Caco-2 (cell line): ENCODE measurements around the gene TEC. TPM values are rescaled to one million over a fixed set of nuclear protein-coding genes. Genes with fewer than 3 reads are reported as not detected.
A peak's percentile ranks its signal among the peaks of the same experiment; 100 is the strongest.

Source experiments
- BruUV-seq: library from RNA; stranded (reverse); fragments of 400-500 nt; replicated peaks from 2 replicates; lab custom pipeline; 2021; lab: Mats Ljungman, UMichigan
- CTCF ChIA-PET: fragments of 300-600 bp; sonication (Branson Sonifier 250); formaldehyde crosslinking; loops from one replicate; lab custom pipeline; 2022; ENCODE audit warnings: antibody characterized with exemption; lab: Charles Lee
- POLR2A ChIA-PET: fragments of 300-600 bp; sonication (Branson Sonifier 250); formaldehyde crosslinking; loops from one replicate; lab custom pipeline; 2022; ENCODE audit warnings: antibody characterized with exemption; lab: Charles Lee
- DNase-seq, 2 experiments: peaks; one replicate each; pipeline versions ENCODE4 v3.0.0 to v3.0.0-alpha.2; 2020 to 2022
- H3K27me3 ChIP-seq: replicated peaks from 2 replicates; pipeline ENCODE4 v1.6.0; 2011; ENCODE audit warnings: low read length; ENCODE audit not compliant: control insufficient read depth, insufficient read depth
- H3K36me3 ChIP-seq: 2 replicates; pipeline ENCODE4 v1.5.1; 2011; ENCODE audit warnings: low read length; ENCODE audit not compliant: control insufficient read depth, insufficient read depth
- H3K4me1 ChIP-seq: fragments of 250-450 bp; sonication (Bioruptor Pico); 2 replicates; pipeline ENCODE4 v1.5.1; 2020; ENCODE audit warnings: mild to moderate bottlenecking
- H3K4me3 ChIP-seq: 2 replicates; pipeline ENCODE4 v1.5.1; 2011; ENCODE audit warnings: low read depth, mild to moderate bottlenecking, control low read depth, low read length
- H3K9me3 ChIP-seq: fragments of 250-450 bp; sonication (Bioruptor Pico); 2 replicates; pipeline ENCODE4 v1.5.1; 2020; ENCODE audit warnings: mild to moderate bottlenecking, moderate library complexity
- H3K27ac Mint-ChIP-seq: one replicate; pipeline ENCODE4 v1.8.0; 2022; ENCODE audit warnings: mixed read lengths; ENCODE audit not compliant: unreplicated experiment
- H3K27me3 Mint-ChIP-seq: one replicate; pipeline ENCODE4 v1.8.0; 2022; ENCODE audit warnings: mixed read lengths; ENCODE audit not compliant: insufficient read depth, unreplicated experiment
- H3K36me3 Mint-ChIP-seq: one replicate; pipeline ENCODE4 v1.8.0; 2022; ENCODE audit warnings: mild to moderate bottlenecking, mixed read lengths; ENCODE audit not compliant: insufficient read depth, unreplicated experiment
- H3K4me1 Mint-ChIP-seq: one replicate; pipeline ENCODE4 v1.8.0; 2022; ENCODE audit warnings: low read depth, mixed read lengths; ENCODE audit not compliant: unreplicated experiment
- H3K4me3 Mint-ChIP-seq: one replicate; pipeline ENCODE4 v1.8.0; 2022; ENCODE audit warnings: mild to moderate bottlenecking, moderate library complexity, mixed read lengths; ENCODE audit not compliant: unreplicated experiment
- H3K9me3 Mint-ChIP-seq: one replicate; pipeline ENCODE4 v1.8.0; 2022; ENCODE audit warnings: mixed read lengths; ENCODE audit not compliant: unreplicated experiment
- CTCF ChIP-seq, 2 experiments: fragments of 200-600 bp in 1 of 2; IDR thresholded peaks; 1 replicate in 1 of 2; 2 replicates in 1 of 2; pipeline versions ENCODE4 v1.5.1 to v1.8.0; 2011 to 2022; ENCODE audit warnings: antibody characterized with exemption in 1 of 2, control low read depth in 1 of 2, inconsistent platforms in 1 of 2, low read depth in 1 of 2, low read length in 1 of 2, mild to moderate bottlenecking in 1 of 2, moderate library complexity in 1 of 2; ENCODE audit not compliant: insufficient read depth in 1 of 2, severe bottlenecking in 1 of 2, unreplicated experiment in 1 of 2
- intact Hi-C: fragments of 100-400 bp; cut with micrococcal nuclease; formaldehyde crosslinking; loops from one replicate; pipeline ENCODE4 v1.10.0; 2022; ENCODE audit not compliant: unreplicated experiment
- total RNA-seq: library from RNA; stranded (reverse); gene quantifications from 2 replicates; pipeline ENCODE4 v1.2.3, GENCODE V29; 2022

TEC gene
- total RNA-seq, 1 experiment from 2014 or later, result 2.0 TPM

GRCh38 chr4:48100256-48100655 lies 169.4 kb downstream of the TEC start:
- Histone ChIP-seq H3K27me3 (no peaks in the 10 kb centered on the region), H3K36me3 (no peaks in the 10 kb centered on the region), H3K9me3 (no peaks in the 10 kb centered on the region), H3K4me3 (no peak overlapping the region), H3K4me1 (no peaks in the 10 kb centered on the region)
- intact Hi-C loops, result no loop called here
- no peak for DNase-seq
- Mint-ChIP-seq H3K9me3 (no peaks in the 10 kb centered on the region), H3K4me3 (no peak overlapping the region), H3K27ac (no peak overlapping the region), H3K4me1 (no peaks in the 10 kb centered on the region), H3K36me3 (no peaks in the 10 kb centered on the region), H3K27me3 (no peaks in the 10 kb centered on the region)
- ChIA-PET POLR2A (no interaction called here), CTCF (no interaction called here)
- TF ChIP-seq CTCF (IDR thresholded peaks at IDR 0.05; ENCODE audit: insufficient read depth in 1 of 2, low read depth in 1 of 2, low read length in 1 of 2, severe bottlenecking in 1 of 2, unreplicated experiment in 1 of 2), result no peak
- BruUV-seq, result no TSS peak

DNA sequence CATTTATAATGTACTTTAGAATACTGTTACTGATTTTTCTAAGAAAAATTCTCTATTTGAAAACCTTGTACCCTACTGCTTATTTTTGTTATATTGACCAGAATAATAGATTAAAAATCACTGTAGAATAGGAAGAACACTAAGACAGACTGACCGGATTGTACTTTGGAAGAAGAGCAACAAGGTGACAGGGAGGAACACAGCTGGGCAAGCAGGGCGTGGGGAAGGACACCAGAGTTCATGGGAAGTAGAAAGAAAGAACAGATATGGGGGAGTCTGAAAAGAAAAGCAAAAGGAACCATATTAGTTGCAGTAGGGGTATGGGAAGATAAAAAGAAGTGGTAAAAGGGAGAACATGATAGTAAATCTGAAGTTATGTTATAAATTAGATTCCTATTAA lies 174.2 kb downstream of the TEC start:
- intact Hi-C loops, result no loop called here
- H3K27me3 Mint-ChIP-seq, result no peaks in the 10 kb centered on the region
- peaks cover 11% of the 10 kb centered on the region for H3K4me1 ChIP-seq
- no peaks in the 10 kb centered on the region for H3K27me3 ChIP-seq
- DNase-seq, result no peak
- no peak for TF ChIP-seq CTCF (IDR thresholded peaks at IDR 0.05; ENCODE audit: insufficient read depth in 1 of 2, low read depth in 1 of 2, low read length in 1 of 2, severe bottlenecking in 1 of 2, unreplicated experiment in 1 of 2)
- H3K4me3 Mint-ChIP-seq, result no peak overlapping the region
- no TSS peak for BruUV-seq
- no peaks in the 10 kb centered on the region for H3K4me1 Mint-ChIP-seq
- H3K9me3 ChIP-seq, result no peaks in the 10 kb centered on the region
- H3K36me3 Mint-ChIP-seq, result no peaks in the 10 kb centered on the region
- H3K27ac Mint-ChIP-seq, result no peak overlapping the region
- no peak overlapping the region for H3K4me3 ChIP-seq
- no peaks in the 10 kb centered on the region for H3K9me3 Mint-ChIP-seq
- no peaks in the 10 kb centered on the region for H3K36me3 ChIP-seq
- ChIA-PET CTCF (no interaction called here), POLR2A (interaction anchor here (0.5 kb wide), 1 partner anchor 24 kb away, joined by 3 read pairs; no protein-coding TSS in a partner anchor)

GRCh38 chr4:48093991-48094416 lies 175.6 kb downstream of the TEC start:
- Mint-ChIP-seq H3K27ac (no peak overlapping the region), H3K4me3 (no peak overlapping the region), H3K9me3 (no peaks in the 10 kb centered on the region), H3K4me1 (no peaks in the 10 kb centered on the region), H3K27me3 (no peaks in the 10 kb centered on the region), H3K36me3 (no peaks in the 10 kb centered on the region)
- ChIA-PET CTCF (no interaction called here), POLR2A (no interaction called here)
- TF ChIP-seq CTCF (IDR thresholded peaks at IDR 0.05; ENCODE audit: insufficient read depth in 1 of 2, low read depth in 1 of 2, low read length in 1 of 2, severe bottlenecking in 1 of 2, unreplicated experiment in 1 of 2), result no peak
- Histone ChIP-seq H3K27me3 (no peaks in the 10 kb centered on the region), H3K36me3 (no peaks in the 10 kb centered on the region), H3K4me3 (no peak overlapping the region), H3K4me1 (peaks cover 11% of the 10 kb centered on the region), H3K9me3 (no peaks in the 10 kb centered on the region)
- BruUV-seq, result no TSS peak
- DNase-seq, result peak in 1 of 2 experiments; percentile 43
- intact Hi-C loops, result no loop called here
